GM23248 (cell line): ENCODE measurements around the gene PKP1.

ENCODE experiments used
- EZH2 ChIP-seq: fragments of 200-600 bp; sonication (generic); IDR thresholded peaks from 2 replicates; pipeline ENCODE4 v1.6.1; 2018; ENCODE audit warnings: antibody characterized with exemption, mild to moderate bottlenecking; ENCODE audit not compliant: insufficient read depth, poor library complexity, severe bottlenecking
- EZH2phosphoT487 ChIP-seq: fragments of 200-600 bp; sonication (generic); IDR thresholded peaks from 2 replicates; pipeline ENCODE4 v1.6.1; 2018; ENCODE audit warnings: antibody characterized with exemption, moderate library complexity, mild to moderate bottlenecking, low read depth; ENCODE audit not compliant: insufficient read depth

- TF ChIP-seq EZH2 (no peak), EZH2phosphoT487 (no peak)
These were observed 93.4 kb downstream of the PKP1 start for GRCh38 chr1:201376464-201377374.
